Activated CD4-positive, alpha-beta T cell treated with anti-CD3 and anti-CD28 coated beads, Interleukin-2, amount 50 U/mL, for 1 hour (primary cell): ENCODE measurements around the gene RITA1.
"Not testable (repeated sequence)": the region's sequence is repeated elsewhere in the genome, so short reads cannot be mapped to it uniquely, and the experiment has no call there.

Source experiments
- DNase-seq: peaks from one replicate; pipeline ENCODE4 v3.0.0-alpha.2; 2020

The RITA1 gene

GRCh38 chr12:113204804-113205203 is 19.3 kb downstream of the RITA1 start:
- DNase-seq, result no peak

- DNase-seq, result not testable (repeated sequence)
These were observed 21.3 kb downstream of the RITA1 start for GRCh38 chr12:113206802-113207201.

GRCh38 chr12:113207613-113208040 is 22.1 kb downstream of the RITA1 start:
- DNase-seq, result no peak

GRCh38 chr12:113208041-113208934 is 22.8 kb downstream of the RITA1 start:
- peak; percentile 32 for DNase-seq

- no peak for DNase-seq
These were observed 25.6 kb downstream of the RITA1 start for GRCh38 chr12:113211160-113211559.

GRCh38 chr12:113214895-113215400 is 29.4 kb downstream of the RITA1 start:
- DNase-seq, result no peak

- DNase-seq, result no peak
These were observed 30.5 kb downstream of the RITA1 start for GRCh38 chr12:113216027-113216426.

GRCh38 chr12:113220593-113221180 is 35.2 kb downstream of the RITA1 start:
- DNase-seq, result no peak

- DNase-seq, result peak; percentile 99
These were observed 35.9 kb downstream of the RITA1 start, which contains the start of gene TPCN1 for GRCh38 chr12:113221181-113221996. TSS of gene TPCN1 (plus strand) at chr12:113221464. CDS start at chr12:113226853, 5,389 bp downstream.

GRCh38 chr12:113221997-113222729 is 36.6 kb downstream of the RITA1 start:
- no peak for DNase-seq

GRCh38 chr12:113222730-113223531 is 37.4 kb downstream of the RITA1 start:
- no peak for DNase-seq

GRCh38 chr12:113224955-113225354 is 39.4 kb downstream of the RITA1 start:
- DNase-seq, result no peak

GRCh38 chr12:113226696-113227568 is 41.4 kb downstream of the RITA1 start:
- DNase-seq, result no peak

- no peak for DNase-seq
These were observed 42.3 kb downstream of the RITA1 start for GRCh38 chr12:113227686-113228391.

GRCh38 chr12:113228394-113229028 is 43.0 kb downstream of the RITA1 start:
- DNase-seq, result no peak

- no peak for DNase-seq
These were observed 45.1 kb downstream of the RITA1 start for GRCh38 chr12:113230315-113231234.

- no peak for DNase-seq
These were observed 45.9 kb downstream of the RITA1 start for GRCh38 chr12:113231235-113232088.
